NCI-H128 (cell line): ENCODE results near the gene CUTA.
A peak's percentile ranks its signal among the peaks of the same experiment; 100 is the strongest.
"Not testable (repeated sequence)": the region's sequence is repeated elsewhere in the genome, so short reads cannot be mapped to it uniquely, and the experiment has no call there.

Experiments
- DNase-seq: peaks from one replicate; lab custom pipeline; 2025; ENCODE audit not compliant: unreplicated experiment; lab: John Stamatoyannopoulos, UW

Gene CUTA

GRCh38 chr6:33407132-33407718 is 10.7 kb downstream of the CUTA start:
- DNase-seq: no peak

DNA sequence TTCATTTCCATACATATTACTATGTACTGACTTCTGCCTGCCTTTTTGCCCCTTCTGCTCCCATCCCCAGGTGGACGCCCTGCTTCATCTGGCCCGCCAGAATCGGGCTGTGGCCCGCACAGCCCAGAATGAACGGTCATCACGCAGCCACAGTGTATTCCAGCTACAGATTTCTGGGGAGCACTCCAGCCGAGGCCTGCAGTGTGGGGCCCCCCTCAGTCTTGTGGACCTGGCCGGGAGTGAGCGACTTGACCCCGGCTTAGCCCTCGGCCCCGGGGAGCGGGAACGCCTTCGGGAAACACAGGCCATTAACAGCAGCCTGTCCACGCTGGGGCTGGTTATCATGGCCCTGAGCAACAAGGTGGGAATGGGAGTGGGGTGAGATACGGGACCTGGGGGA is 11.8 kb downstream of the CUTA start:
- DNase-seq: no peak

DNA sequence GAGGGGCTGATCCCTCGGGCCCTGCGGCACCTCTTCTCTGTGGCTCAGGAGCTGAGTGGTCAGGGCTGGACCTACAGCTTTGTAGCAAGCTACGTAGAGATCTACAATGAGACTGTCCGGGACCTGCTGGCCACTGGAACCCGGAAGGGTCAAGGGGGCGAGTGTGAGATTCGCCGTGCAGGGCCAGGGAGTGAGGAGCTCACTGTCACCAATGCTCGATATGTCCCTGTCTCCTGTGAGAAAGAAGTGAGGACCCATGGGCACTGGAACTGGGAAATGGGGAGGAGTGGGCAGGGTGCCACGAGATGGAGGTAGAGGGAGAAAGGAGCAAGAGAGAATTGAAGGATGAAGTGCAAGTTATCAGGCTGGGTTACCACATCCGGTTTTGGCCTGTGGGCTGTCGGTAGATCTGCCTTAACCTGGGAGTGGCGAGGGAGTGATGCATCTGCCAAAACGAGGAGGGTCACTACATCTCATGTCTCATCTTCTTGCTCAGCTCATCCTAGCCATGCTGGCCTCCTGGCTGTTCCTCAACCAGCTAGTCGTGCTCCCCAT is 12.4 kb downstream of the CUTA start:
- DNase-seq: no peak

DNA sequence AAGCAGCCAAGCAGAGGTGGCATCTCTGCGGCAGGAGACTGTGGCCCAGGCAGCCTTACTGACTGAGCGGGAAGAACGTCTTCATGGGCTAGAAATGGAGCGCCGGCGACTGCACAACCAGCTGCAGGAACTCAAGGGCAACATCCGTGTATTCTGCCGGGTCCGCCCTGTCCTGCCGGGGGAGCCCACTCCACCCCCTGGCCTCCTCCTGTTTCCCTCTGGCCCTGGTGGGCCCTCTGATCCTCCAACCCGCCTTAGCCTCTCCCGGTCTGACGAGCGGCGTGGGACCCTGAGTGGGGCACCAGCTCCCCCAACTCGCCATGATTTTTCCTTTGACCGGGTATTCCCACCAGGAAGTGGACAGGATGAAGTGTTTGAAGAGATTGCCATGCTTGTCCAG is 13.0 kb downstream of the CUTA start:
- DNase-seq: no peak

GRCh38 chr6:33399881-33400280 is 18.0 kb downstream of the CUTA start:
- DNase-seq: not testable (repeated sequence)

GRCh38 chr6:33398601-33399000 is 19.3 kb downstream of the CUTA start:
- not testable (repeated sequence) for DNase-seq

DNA sequence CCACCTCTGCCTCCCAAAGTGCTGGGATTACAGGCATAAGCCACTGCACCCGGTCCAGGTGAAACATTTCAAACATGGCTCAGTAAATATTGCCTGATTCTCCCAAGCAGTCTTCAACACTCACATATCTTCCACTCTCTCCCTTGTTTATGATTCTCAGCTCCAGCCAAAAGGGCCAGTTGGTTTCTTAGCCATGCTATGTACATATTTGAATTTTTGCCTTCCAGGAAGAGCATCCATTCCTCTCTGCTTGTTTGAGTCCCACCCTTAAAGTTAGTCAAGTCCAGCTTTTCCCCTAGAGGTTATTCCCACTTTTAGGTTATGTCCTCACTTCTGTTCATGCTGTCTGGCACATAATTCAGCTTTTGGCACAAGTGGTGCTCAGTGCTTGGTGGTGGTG is 20.4 kb downstream of the CUTA start:
- DNase-seq: no peak

GRCh38 chr6:33392979-33393378 is 24.9 kb downstream of the CUTA start:
- no peak for DNase-seq

DNA sequence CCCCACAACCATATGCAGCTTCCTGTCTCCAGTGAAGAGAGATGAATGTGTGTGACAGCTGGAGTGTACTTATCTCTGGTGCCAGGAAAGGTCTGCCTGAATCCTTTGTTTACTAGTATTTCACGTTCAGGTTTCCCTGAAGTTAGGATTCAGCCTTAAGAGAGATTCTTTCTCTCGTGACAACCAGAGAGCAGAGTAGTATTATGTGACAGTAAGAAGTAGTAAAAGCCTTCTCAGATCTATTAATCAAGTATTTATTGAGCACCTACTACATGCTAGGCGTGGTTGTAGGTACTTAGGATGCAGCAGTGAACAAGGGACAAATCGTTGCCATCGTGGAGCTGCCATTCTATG is 25.3 kb downstream of the CUTA start:
- no peak for DNase-seq

DNA sequence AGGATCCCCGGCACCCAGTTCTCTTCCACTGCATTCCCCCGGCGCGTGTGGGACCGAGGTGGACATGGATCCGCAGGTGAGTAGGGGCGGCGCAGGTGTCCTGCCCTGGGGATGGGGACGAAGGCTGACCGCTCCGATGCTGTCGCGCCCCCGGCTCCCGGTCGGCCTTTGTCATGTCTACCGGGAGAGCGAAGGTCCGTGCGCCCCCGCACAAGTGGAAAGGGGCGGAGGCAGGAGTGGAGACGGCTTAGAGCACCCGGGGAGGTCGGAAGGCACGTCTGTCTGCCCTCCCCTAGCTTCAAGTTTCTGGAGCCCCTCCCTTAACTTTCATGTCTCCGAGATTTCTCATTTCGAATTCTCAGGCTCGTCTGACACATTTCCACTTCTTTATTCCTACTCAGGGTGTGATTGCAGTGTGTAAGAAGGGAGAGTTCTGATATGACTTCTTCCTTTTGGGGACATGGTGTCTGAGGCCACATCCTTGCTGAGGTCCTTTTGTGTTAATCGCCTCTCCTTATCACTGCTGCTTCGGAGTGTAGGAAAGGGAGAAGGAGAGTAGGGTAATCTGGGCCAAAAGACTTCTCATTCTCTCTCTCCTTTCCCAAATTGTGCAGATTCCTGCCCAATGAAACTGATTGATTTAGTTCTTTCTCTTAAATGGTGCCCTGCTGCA is 25.8 kb downstream of the CUTA start:
- no peak for DNase-seq

DNA sequence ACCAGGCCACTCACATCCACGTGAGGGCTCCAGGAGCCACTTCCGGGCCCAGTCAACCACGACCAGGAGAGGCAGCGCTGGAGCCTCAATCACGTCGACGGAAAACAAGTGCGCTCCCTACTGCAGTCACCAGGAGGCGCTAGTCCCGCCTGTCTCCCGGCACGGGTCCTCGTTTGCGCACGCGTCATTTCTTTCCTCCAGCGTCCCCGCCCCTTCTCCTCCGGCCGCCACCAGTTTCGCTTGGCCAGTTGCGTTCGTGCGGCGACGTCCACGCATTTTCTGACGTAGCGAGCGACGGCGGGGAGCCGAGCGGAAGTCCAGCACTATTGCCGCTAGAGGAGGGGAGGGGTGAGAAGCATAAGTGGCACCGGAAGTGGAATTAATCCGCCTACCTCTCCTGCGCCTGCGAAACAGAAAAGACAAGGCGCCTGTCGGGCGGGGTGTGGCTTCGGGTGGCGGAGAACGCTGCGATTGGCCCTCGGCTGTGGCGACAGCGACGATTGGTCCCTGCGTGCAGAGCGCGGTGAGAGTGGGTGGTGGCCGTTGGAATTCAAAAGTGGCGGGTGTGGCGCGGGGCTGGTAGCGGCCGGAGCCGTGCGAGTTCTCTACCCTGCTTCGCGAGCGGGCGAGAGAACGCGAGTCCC is 26.5 kb downstream of the CUTA start, which contains the start of gene KIFC1:
Gene KIFC1 (plus strand): TSS at position 546 of the 644 bp plus-strand sequence. CDS start 163 bp downstream, outside the sequence.
- DNase-seq: peak; percentile 100

GRCh38 chr6:33390767-33391277 is 27.1 kb downstream of the CUTA start:
- DNase-seq: no peak

DNA sequence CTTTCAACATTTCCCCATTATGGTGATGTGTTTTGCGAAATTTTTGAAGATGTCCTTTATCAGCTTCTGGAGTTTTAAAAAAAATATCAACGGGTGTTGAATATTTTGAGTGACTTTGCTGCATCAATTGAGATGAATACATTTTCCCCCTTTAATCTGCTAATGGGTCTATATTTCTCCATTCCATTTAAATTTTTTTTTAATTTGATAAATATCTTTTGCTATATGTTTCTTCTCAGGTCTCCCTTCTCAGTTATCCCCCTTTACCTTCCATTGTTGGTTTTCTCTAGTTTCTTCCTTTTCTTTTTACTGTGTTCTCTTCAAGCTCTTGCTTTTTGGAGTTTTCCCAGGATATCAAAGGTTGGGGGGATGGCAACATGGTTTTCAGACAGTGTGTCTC is 27.7 kb downstream of the CUTA start:
- no peak for DNase-seq

- no peak for DNase-seq
These were observed 33.3 kb downstream of the CUTA start for GRCh38 chr6:33384581-33385020.

DNA sequence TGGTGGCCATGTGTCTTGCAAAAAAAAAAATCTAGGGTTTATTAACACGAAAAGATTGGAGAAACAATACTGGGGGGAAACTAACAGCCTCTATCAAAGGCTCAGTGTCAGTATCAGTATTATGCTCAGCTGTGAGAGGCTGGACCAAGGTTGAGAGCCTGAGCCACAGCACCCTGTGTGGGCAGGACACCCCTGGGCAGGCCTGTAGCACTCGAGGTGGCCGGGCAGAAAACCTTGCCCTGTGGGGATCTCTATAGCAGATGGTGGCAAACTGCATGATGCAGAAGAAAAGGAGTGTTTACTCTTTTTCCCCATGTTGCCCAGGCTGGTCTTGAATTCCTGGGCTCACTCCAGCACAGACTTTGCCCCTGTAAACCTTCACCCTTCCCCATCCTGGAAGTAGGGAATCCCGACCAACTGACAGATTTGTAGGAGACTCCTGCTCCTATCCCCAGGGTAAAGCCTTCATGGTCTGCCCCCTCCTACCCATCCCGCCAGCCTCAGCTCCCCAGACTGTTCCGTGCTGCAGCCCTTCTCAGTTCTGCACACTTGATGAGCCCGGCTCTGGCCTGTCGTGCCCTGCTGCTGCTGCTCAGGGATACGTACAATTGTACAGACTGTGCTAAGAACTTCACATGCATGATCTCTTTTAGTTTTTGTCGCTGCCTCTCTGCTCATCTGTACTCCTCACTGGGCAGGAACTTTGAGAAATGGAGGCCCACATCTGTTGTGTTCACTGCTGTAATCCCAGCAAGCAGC is 34.3 kb downstream of the CUTA start:
- no peak for DNase-seq

DNA sequence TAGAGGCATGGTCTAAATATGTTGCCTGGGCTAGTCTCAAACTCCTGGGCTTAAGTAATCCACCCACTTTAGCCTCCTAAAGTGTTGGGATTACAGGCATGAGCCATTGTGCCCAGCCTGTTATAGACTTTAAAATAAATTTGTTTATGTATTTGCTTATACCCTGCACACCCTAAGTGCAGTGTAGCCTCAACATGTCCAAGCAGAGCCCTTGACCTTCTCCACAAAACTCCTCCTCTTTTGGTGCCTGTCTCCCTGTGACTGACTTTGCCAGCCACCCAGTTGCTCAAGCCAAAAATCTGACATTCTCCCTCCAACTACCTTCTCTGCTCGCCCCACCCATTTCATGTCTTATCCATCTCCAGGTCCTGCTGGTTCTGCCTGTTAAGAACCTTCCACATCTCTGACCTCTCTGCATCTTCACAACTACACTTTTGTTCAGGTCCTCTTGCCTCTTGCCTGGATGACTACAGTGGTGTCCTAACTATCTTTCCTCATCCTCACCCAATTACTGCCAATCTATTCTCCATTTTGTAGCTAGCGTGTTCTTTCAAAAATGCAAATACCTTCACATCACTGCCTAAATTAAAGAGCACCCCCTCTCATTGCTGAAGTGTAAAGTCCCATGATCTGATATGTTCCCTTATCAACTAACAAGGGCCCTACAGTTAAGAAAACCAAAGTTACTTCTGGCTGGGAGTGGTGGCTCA is 37.5 kb downstream of the CUTA start:
- no peak for DNase-seq

GRCh38 chr6:33379184-33379583 is 38.7 kb downstream of the CUTA start:
- DNase-seq: not testable (repeated sequence)

DNA sequence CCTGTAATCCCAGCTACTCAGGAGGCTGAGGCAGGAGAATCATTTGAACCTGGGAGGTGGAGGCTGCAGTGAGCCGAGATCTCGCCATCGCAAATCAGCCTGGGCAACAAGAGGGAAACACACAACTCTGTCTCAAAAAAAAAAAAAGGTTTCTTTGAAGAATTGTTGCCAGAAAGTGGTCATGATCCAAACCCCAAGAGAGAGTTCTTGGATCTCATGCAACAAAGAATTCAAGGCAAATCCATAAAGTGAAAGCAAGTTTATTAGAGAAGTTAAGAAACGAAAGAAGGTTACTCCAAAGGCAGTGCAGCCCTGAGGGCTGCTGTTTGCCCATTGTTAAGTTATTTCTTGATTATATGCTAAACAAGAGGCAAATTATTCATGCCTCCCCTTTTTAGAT is 40.7 kb downstream of the CUTA start:
- no peak for DNase-seq

DNA sequence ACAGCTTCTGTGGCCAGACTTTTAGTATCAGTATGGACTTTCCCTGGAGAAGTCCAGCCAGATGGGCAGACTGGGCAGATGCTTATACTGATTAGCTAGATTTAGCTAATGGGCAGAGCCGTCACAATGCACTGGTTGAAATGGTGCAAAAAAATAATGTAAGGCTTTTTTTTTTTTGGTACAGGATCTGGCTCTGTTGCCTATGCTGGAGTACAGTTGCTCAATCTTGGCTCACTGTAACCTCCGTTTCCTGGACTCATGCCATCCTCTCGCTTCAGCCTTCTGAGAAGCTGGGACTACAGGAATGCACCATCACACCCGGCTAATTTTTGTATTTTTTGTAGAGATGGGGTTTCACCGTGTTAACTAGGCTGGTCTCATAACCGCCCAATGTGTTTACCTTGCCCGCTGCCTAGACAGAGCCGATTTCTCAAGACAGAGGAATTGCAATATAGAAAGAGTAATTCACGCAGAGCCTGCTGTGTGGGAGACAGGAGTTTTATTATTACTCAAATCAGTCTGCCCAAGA is 42.7 kb downstream of the CUTA start:
- no peak for DNase-seq
